Epidermal melanocyte (primary cell): ENCODE measurements around the gene MARCHF5.
"Not testable (repeated sequence)": the region's sequence is repeated elsewhere in the genome, so short reads cannot be mapped to it uniquely, and the experiment has no call there.

Source experiments
- DNase-seq: peaks from one replicate; pipeline ENCODE4 v3.0.0; 2011; ENCODE audit warnings: low spot score; ENCODE audit not compliant: insufficient read length

The MARCHF5 gene

GRCh38 chr10:92387289-92387940, 96.4 kb downstream of the MARCHF5 start:
- DNase-seq: peak; percentile 29

GRCh38 chr10:92393173-92393572, 102.2 kb downstream of the MARCHF5 start:
- not testable (repeated sequence) for DNase-seq

- no peak for DNase-seq
Measured at GRCh38 chr10:92395271-92395670, 104.3 kb downstream of the MARCHF5 start.

- DNase-seq: not testable (repeated sequence)
Measured at GRCh38 chr10:92402234-92402633, 111.3 kb downstream of the MARCHF5 start.
